CD14-positive monocyte (primary cell): ENCODE data around the gene GLCE. TPM values are rescaled to one million over a fixed set of nuclear protein-coding genes. Genes with fewer than 3 reads are reported as not detected.

Experiments
- DNase-seq, 3 donors: peaks; one replicate each; pipeline ENCODE4 v3.0.0-alpha.2; 2011 to 2022
- H2AFZ ChIP-seq: 2 replicates; pipeline ENCODE4 v1.6.0; 2012; ENCODE audit warnings: mild to moderate bottlenecking, low read depth, low read length, inconsistent platforms; ENCODE audit not compliant: insufficient read depth, poor library complexity, severe bottlenecking
- H3K27ac ChIP-seq, 2 donors: 1 replicate in 1 of 2; 2 replicates in 1 of 2; pipeline ENCODE4 v1.5.1; 2012 to 2013; ENCODE audit warnings: low read length in 2 of 2, control low read depth in 1 of 2, inconsistent platforms in 1 of 2, low read depth in 1 of 2, mild to moderate bottlenecking in 1 of 2
- H3K27me3 ChIP-seq, 2 donors: one replicate each; pipeline versions ENCODE4 v1.6.0 to v1.6.1; 2011 to 2013; ENCODE audit warnings: low read length in 2 of 2; ENCODE audit not compliant: control insufficient read depth in 2 of 2, insufficient read depth in 2 of 2
- H3K36me3 ChIP-seq, 2 donors: replicated peaks in 1 of 2; 1 replicate in 1 of 2; 2 replicates in 1 of 2; pipeline versions ENCODE4 v1.5.1 to v1.6.1; 2012 to 2013; ENCODE audit warnings: low read length in 2 of 2, control low read depth in 1 of 2, inconsistent platforms in 1 of 2, mild to moderate bottlenecking in 1 of 2; ENCODE audit not compliant: insufficient read depth in 2 of 2, control insufficient read depth in 1 of 2
- H3K4me1 ChIP-seq, 2 donors: 1 replicate in 1 of 2; 2 replicates in 1 of 2; pipeline versions ENCODE4 v1.5.1 to v1.6.1; 2012 to 2013; ENCODE audit warnings: low read length in 2 of 2, control low read depth in 1 of 2, inconsistent platforms in 1 of 2, mild to moderate bottlenecking in 1 of 2, moderate library complexity in 1 of 2; ENCODE audit not compliant: insufficient read depth in 2 of 2, control insufficient read depth in 1 of 2
- H3K4me2 ChIP-seq: replicated peaks from 2 replicates; pipeline ENCODE3; 2012; ENCODE audit warnings: low read length, moderate library complexity, mild to moderate bottlenecking; ENCODE audit not compliant: poor library complexity, severe bottlenecking; ENCODE audit errors: extremely low read depth
- H3K4me3 ChIP-seq, 3 experiments: fragments of 200-600 bp in 1 of 3; sonication (generic) in 1 of 3; replicated peaks in 1 of 3; 1 replicate in 2 of 3; 2 replicates in 1 of 3; pipeline ENCODE4 v1.5.1; 2011 to 2013; ENCODE audit warnings: low read length in 3 of 3, mild to moderate bottlenecking in 3 of 3, control low read depth in 2 of 3, low read depth in 2 of 3, inconsistent platforms in 1 of 3, moderate library complexity in 1 of 3
- H3K79me2 ChIP-seq: 2 replicates; pipeline ENCODE4 v1.6.0; 2012; ENCODE audit warnings: mild to moderate bottlenecking, control low read depth, inconsistent platforms, low read length, moderate library complexity; ENCODE audit not compliant: insufficient read depth
- H3K9ac ChIP-seq: 2 replicates; pipeline ENCODE4 v1.6.0; 2017; ENCODE audit warnings: low read length, mild to moderate bottlenecking; ENCODE audit not compliant: insufficient read depth, poor library complexity, severe bottlenecking
- H3K9me3 ChIP-seq, 2 donors: replicated peaks in 1 of 2; 1 replicate in 1 of 2; 2 replicates in 1 of 2; pipeline versions ENCODE4 v1.5.1 to v1.6.1; 2012 to 2013; ENCODE audit warnings: low read length in 2 of 2, control low read depth in 1 of 2; ENCODE audit not compliant: control insufficient read depth in 1 of 2, insufficient read depth in 1 of 2
- H4K20me1 ChIP-seq: 2 replicates; pipeline ENCODE4 v1.6.0; 2012; ENCODE audit warnings: mild to moderate bottlenecking, low read length, control low read depth, moderate library complexity; ENCODE audit not compliant: insufficient read depth
- H3K27ac Mint-ChIP-seq, 7 donors: one replicate each; pipeline ENCODE4 v1.8.0; 2020; ENCODE audit warnings: mild to moderate bottlenecking in 7 of 7, mixed read lengths in 7 of 7, moderate library complexity in 6 of 7, inconsistent platforms in 2 of 7
- H3K27me3 Mint-ChIP-seq, 3 donors: one replicate each; pipeline ENCODE4 v1.8.0; 2021 to 2022; ENCODE audit warnings: low read depth in 3 of 3, mild to moderate bottlenecking in 3 of 3, mixed read lengths in 3 of 3, moderate library complexity in 3 of 3, inconsistent platforms in 1 of 3
- H3K36me3 Mint-ChIP-seq, 2 donors: one replicate each; pipeline ENCODE4 v1.8.0; 2020; ENCODE audit warnings: mixed read lengths in 2 of 2, inconsistent platforms in 1 of 2, mild to moderate bottlenecking in 1 of 2
- H3K4me1 Mint-ChIP-seq: one replicate; pipeline ENCODE4 v1.8.0; 2020; ENCODE audit warnings: mild to moderate bottlenecking, mixed read lengths
- H3K4me3 Mint-ChIP-seq, 2 donors: one replicate each; pipeline ENCODE4 v1.8.0; 2020; ENCODE audit warnings: mild to moderate bottlenecking in 2 of 2, mixed read lengths in 2 of 2, moderate library complexity in 1 of 2
- H3K9me3 Mint-ChIP-seq, 7 donors: one replicate each; pipeline ENCODE4 v1.8.0; 2020 to 2022; ENCODE audit warnings: mixed read lengths in 7 of 7, mild to moderate bottlenecking in 6 of 7, moderate library complexity in 6 of 7, inconsistent platforms in 2 of 7
- WGBS: methylation state at CpG from one replicate; pipeline ENCODE4 v1.1.5; 2013; ENCODE audit warnings: missing lambda C conversion rate; ENCODE audit not compliant: insufficient coverage; 5-methylcytosine and 5-hydroxymethylcytosine counted together
- intact Hi-C, 2 donors: fragments of 100-400 bp; cut with micrococcal nuclease; formaldehyde crosslinking; loops; one replicate each; pipeline versions ENCODE4 v1.15.0 to v1.15.1; 2023
- polyA plus RNA-seq, 3 donors: library from polyadenylated mRNA; depleted of rRNA in 1 of 3; unstranded in 2 of 3; stranded (reverse) in 1 of 3; fragments of 300-500 nt in 2 of 3; fragments of >200 nt in 1 of 3; fragmentation: Illumina TruSeq in 2 of 3; gene quantifications; 1 replicate in 2 of 3; 2 replicates in 1 of 3; pipeline ENCODE4 v1.2.3, GENCODE V29; 2012 to 2021
- TF ChIP-seq, protein P1 (sequence below): fragments of 200-600 bp; IDR thresholded peaks from one replicate; pipeline ENCODE4 v1.8.0; 2022; ENCODE audit warnings: antibody characterized with exemption, mild to moderate bottlenecking

Gene GLCE
- polyA plus RNA-seq, 3 donors: 11.0 to 24.3 (median 24.0) TPM

DNA sequence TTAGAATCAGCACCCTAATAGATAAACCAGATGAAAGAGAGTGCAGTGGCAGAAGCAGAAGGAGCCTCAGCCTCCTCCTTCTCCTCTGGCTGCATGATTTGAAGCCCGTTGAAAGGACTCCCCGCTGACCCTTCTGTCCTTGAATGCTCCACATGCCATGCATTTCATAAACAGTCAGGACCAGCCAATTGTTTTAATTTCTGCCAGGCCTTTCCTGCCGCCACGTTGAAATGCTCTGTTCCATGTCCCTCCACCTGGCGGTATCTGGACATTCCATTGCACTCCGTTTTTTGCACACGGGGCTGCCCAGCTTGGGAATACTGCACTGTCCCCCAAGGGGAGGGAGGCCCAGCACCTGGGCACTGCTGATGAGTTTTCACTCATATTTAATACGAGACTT lies 35.2 kb upstream of the GLCE start:
- H3K9me3 ChIP-seq: no peaks in the 10 kb centered on the region
- no peaks in the 10 kb centered on the region for H3K79me2 ChIP-seq
- intact Hi-C loops: no loop called here
- H3K4me2 ChIP-seq: no peak overlapping the region
- H3K27ac ChIP-seq: peak overlapping the region in 1 of 2 donors; percentile 84
- DNase-seq: no peak
- no peak overlapping the region for H3K9ac ChIP-seq
- peaks cover 41% of the 10 kb centered on the region for H3K4me1 Mint-ChIP-seq
- H3K36me3 Mint-ChIP-seq: peaks cover 0 to 3% of the 10 kb centered on the region in 2 donors
- peaks cover 0 to 3% (median 0%) of the 10 kb centered on the region in 7 donors for H3K9me3 Mint-ChIP-seq
- 89% methylated on average over 7 of the region's 8 CpGs for WGBS
- no peaks in the 10 kb centered on the region for H3K27me3 ChIP-seq
- H4K20me1 ChIP-seq: no peaks in the 10 kb centered on the region
- H3K4me1 ChIP-seq: peaks cover 32 to 38% of the 10 kb centered on the region in 2 donors
- peaks cover 1 to 5% (median 2%) of the 10 kb centered on the region in 3 donors for H3K27me3 Mint-ChIP-seq
- H3K36me3 ChIP-seq: no peaks in the 10 kb centered on the region
- TF ChIP-seq, protein P1, sequence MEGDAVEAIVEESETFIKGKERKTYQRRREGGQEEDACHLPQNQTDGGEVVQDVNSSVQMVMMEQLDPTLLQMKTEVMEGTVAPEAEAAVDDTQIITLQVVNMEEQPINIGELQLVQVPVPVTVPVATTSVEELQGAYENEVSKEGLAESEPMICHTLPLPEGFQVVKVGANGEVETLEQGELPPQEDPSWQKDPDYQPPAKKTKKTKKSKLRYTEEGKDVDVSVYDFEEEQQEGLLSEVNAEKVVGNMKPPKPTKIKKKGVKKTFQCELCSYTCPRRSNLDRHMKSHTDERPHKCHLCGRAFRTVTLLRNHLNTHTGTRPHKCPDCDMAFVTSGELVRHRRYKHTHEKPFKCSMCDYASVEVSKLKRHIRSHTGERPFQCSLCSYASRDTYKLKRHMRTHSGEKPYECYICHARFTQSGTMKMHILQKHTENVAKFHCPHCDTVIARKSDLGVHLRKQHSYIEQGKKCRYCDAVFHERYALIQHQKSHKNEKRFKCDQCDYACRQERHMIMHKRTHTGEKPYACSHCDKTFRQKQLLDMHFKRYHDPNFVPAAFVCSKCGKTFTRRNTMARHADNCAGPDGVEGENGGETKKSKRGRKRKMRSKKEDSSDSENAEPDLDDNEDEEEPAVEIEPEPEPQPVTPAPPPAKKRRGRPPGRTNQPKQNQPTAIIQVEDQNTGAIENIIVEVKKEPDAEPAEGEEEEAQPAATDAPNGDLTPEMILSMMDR: no peak
- peak overlapping the region in 3 of 7 donors; percentile 73 to 74 (median 74) for H3K27ac Mint-ChIP-seq
- no peak overlapping the region for H2AFZ ChIP-seq
- no peak overlapping the region for H3K4me3 Mint-ChIP-seq
- H3K4me3 ChIP-seq: no peak overlapping the region

- H3K9me3 ChIP-seq: no peaks in the 10 kb centered on the region
- TF ChIP-seq, protein P1: no peak
- DNase-seq: peak; percentile 19 to 44 (median 24)
- peak overlapping the region; percentile 34 for H3K4me2 ChIP-seq
- H4K20me1 ChIP-seq: no peaks in the 10 kb centered on the region
- H3K27ac ChIP-seq: peak overlapping the region; percentile 59 to 84
- H3K36me3 ChIP-seq: no peaks in the 10 kb centered on the region
- H2AFZ ChIP-seq: peak overlapping the region; percentile 74
- H3K4me1 ChIP-seq: peaks cover 40 to 47% of the 10 kb centered on the region in 2 donors
- H3K4me3 ChIP-seq: peak overlapping the region in 1 of 3 experiments; percentile 10
- H3K79me2 ChIP-seq: no peaks in the 10 kb centered on the region
- Mint-ChIP-seq H3K9me3 (peaks cover 0 to 3% (median 0%) of the 10 kb centered on the region in 7 donors), H3K27ac (peak overlapping the region; percentile 62 to 92 (median 74)), H3K36me3 (peaks cover 0 to 3% of the 10 kb centered on the region in 2 donors), H3K4me1 (peaks cover 49% of the 10 kb centered on the region), H3K27me3 (peaks cover 1 to 5% (median 2%) of the 10 kb centered on the region in 3 donors), H3K4me3 (peak overlapping the region in 1 of 2 donors; percentile 52)
- H3K27me3 ChIP-seq: no peaks in the 10 kb centered on the region
- intact Hi-C loops: no loop called here
- no peak overlapping the region for H3K9ac ChIP-seq
- 38% methylated on average over 1 of the region's 3 CpGs for WGBS
Measured at GRCh38 chr15:69126054-69126469, 34.4 kb upstream of the GLCE start.
